GM10266 (cell line): ENCODE data around the gene MTNR1B.

ENCODE experiments used
- DNase-seq: peaks from one replicate; pipeline ENCODE4 v3.0.0; 2012; ENCODE audit errors: extremely low spot score
- CTCF ChIP-seq: IDR thresholded peaks from 2 replicates; pipeline ENCODE4 v1.5.1; 2012; ENCODE audit warnings: mild to moderate bottlenecking, low read depth; ENCODE audit not compliant: control insufficient read depth, insufficient read depth; ENCODE audit errors: missing control alignments

Gene MTNR1B

GRCh38 chr11:92976681-92977080 lies 7.2 kb downstream of the MTNR1B start:
- TF ChIP-seq CTCF = no peak
- DNase-seq = no peak

GRCh38 chr11:92977401-92977800 lies 8.0 kb downstream of the MTNR1B start:
- no peak for DNase-seq
- no peak for TF ChIP-seq CTCF

- no peak for TF ChIP-seq CTCF
- DNase-seq = no peak
Observed at GRCh38 chr11:92978271-92979111, 9.0 kb downstream of the MTNR1B start.

- DNase-seq = no peak
- TF ChIP-seq CTCF = no peak
Observed at GRCh38 chr11:92979176-92979575, 9.7 kb downstream of the MTNR1B start.

- DNase-seq = no peak
- no peak for TF ChIP-seq CTCF
Observed at GRCh38 chr11:92980312-92980711, 10.9 kb downstream of the MTNR1B start.

GRCh38 chr11:92981508-92982043 lies 12.1 kb downstream of the MTNR1B start:
- DNase-seq = no peak
- TF ChIP-seq CTCF = no peak

- DNase-seq = no peak
- no peak for TF ChIP-seq CTCF
Observed at GRCh38 chr11:92986585-92986984, 17.1 kb downstream of the MTNR1B start.
